Spleen (tissue), 11 donors: ENCODE results near the gene SGIP1. TPM values are rescaled to one million over a fixed set of nuclear protein-coding genes. Genes with fewer than 3 reads are reported as not detected.
A peak's percentile ranks its signal among the peaks of the same experiment; 100 is the strongest.

ENCODE experiments used
- DNase-seq: peaks from one replicate; pipeline ENCODE4 v3.0.0-alpha.2; 2020
- H3K27ac ChIP-seq, 8 donors: fragments of 200-600 bp; sonication (generic) in 7 of 8; 1 replicate in 4 of 8; 2 replicates in 4 of 8; pipeline versions ENCODE4 v1.5.0 to v1.8.0; 2016 to 2021; ENCODE audit warnings: inconsistent platforms in 4 of 8, mild to moderate bottlenecking in 4 of 8, moderate library complexity in 1 of 8
- H3K27me3 ChIP-seq, 7 donors: fragments of 200-600 bp; sonication (generic) in 6 of 7; replicated peaks in 1 of 7; 1 replicate in 4 of 7; 2 replicates in 3 of 7; pipeline versions ENCODE4 v1.5.0 to v1.8.0; 2016 to 2021; ENCODE audit warnings: inconsistent platforms in 3 of 7, mild to moderate bottlenecking in 1 of 7
- H3K36me3 ChIP-seq, 6 donors: fragments of 200-600 bp; sonication (generic) in 5 of 6; 1 replicate in 4 of 6; 2 replicates in 2 of 6; pipeline versions ENCODE4 v1.5.0 to v1.8.0; 2016 to 2021; ENCODE audit warnings: inconsistent platforms in 2 of 6
- H3K4me1 ChIP-seq, 6 donors: fragments of 200-600 bp; sonication (generic) in 5 of 6; 1 replicate in 3 of 6; 2 replicates in 3 of 6; pipeline versions ENCODE4 v1.5.0 to v1.8.0; 2016 to 2021; ENCODE audit warnings: inconsistent platforms in 3 of 6
- H3K4me3 ChIP-seq, 8 donors: fragments of 200-600 bp; sonication (generic) in 7 of 8; 1 replicate in 4 of 8; 2 replicates in 4 of 8; pipeline versions ENCODE4 v1.5.0 to v1.8.0; 2016 to 2021; ENCODE audit warnings: inconsistent platforms in 4 of 8, mild to moderate bottlenecking in 4 of 8, moderate library complexity in 2 of 8
- H3K9me3 ChIP-seq, 8 donors: fragments of 200-600 bp; sonication (generic) in 7 of 8; 1 replicate in 4 of 8; 2 replicates in 4 of 8; pipeline versions ENCODE4 v1.5.0 to v1.8.0; 2016 to 2021; ENCODE audit warnings: inconsistent platforms in 4 of 8
- POLR2A ChIP-seq, 3 donors: fragments of 450-650 bp; IDR thresholded peaks; one replicate each; pipeline ENCODE4 v1.5.1; 2017; ENCODE audit warnings: antibody characterized with exemption in 3 of 3, mild to moderate bottlenecking in 1 of 3
- POLR2AphosphoS5 ChIP-seq, 3 donors: sonication (generic); formaldehyde crosslinking; IDR thresholded peaks; one replicate each; pipeline ENCODE4 v1.5.1; 2017; ENCODE audit warnings: antibody characterized with exemption in 3 of 3
- WGBS, 5 donors: extraction: QIAGEN DNeasy Blood & Tissue Kit in 3 of 5; methylation state at CpG; one replicate each; pipeline versions ENCODE4 v1.1.5 to v1.1.7; 2013 to 2018; 5-methylcytosine and 5-hydroxymethylcytosine counted together
- intact Hi-C: fragments of 100-400 bp; cut with DNase I; formaldehyde crosslinking; loops from one replicate; pipeline ENCODE4 v1.15.0; 2023; ENCODE audit warnings: low total_unique reads
- polyA plus RNA-seq, 3 donors: library from polyadenylated mRNA; stranded (reverse); fragments of 200-250 nt; gene quantifications; one replicate each; pipeline ENCODE4 v1.2.1, GENCODE V29; 2013
- total RNA-seq, 7 donors: library from RNA; depleted of rRNA in 3 of 7; stranded (reverse); fragments of >200 nt in 3 of 7; fragmentation: NEBNext Ultra II Directional in 4 of 7; extraction: Animal tissue kit (Norgen Biotek cat#: 25700) in 4 of 7; gene quantifications; one replicate each; pipeline versions ENCODE4 v1.1.0 to v1.2.1, GENCODE V29; 2016 to 2021
- TF ChIP-seq, protein P1 (sequence below), 11 experiments: fragments of 200-600 bp in 7 of 11; fragments of 450-650 bp in 4 of 11; sonication (generic) in 4 of 11; IDR thresholded peaks in 8 of 11; conservative IDR thresholded peaks in 3 of 11; 1 replicate in 7 of 11; 2 replicates in 4 of 11; pipeline versions ENCODE4 v1.4.0 to v1.8.0; 2016 to 2021; ENCODE audit warnings: antibody characterized with exemption in 11 of 11, inconsistent platforms in 4 of 11, mild to moderate bottlenecking in 1 of 11
- donor health status: healthy with polysubstance abuse.
- donor health status: DM: no; HTN: no; CAD: no; lungs with moderate emphysema.
- donor health status: DM: no; HTN: no; CAD: no.
- donor health status: Bipolar disorder and iron deficiency.
- donor health status: healthy.
- donor health status: DM: no; HTN: no; CAD: no.
- donor health status: DM: yes; HTN: yes; CAD: no.

Gene SGIP1
- total and polyA plus RNA-seq, 10 donors: 0.13 to 1.6 (median 0.74) TPM; not detected in 2

GRCh38 chr1:66532214-66532613, 1.7 kb upstream of the SGIP1 start:
- H3K27me3 ChIP-seq: peaks cover 0 to 45% (median 21%) of the 10 kb centered on the region in 7 donors
- DNase-seq: no peak
- H3K4me3 ChIP-seq: no peak overlapping the region
- no peak overlapping the region for H3K27ac ChIP-seq
- H3K4me1 ChIP-seq: peaks cover 0 to 22% (median 13%) of the 10 kb centered on the region in 6 donors
- 74 to 82% (median 79%) methylated on average over 1 of the region's 1 CpG for whole genome bisulfite sequencing, 5 donors
- intact Hi-C loops: no loop called here
- no peaks in the 10 kb centered on the region for H3K9me3 ChIP-seq
- no peaks in the 10 kb centered on the region for H3K36me3 ChIP-seq
- TF ChIP-seq POLR2A (IDR thresholded peaks at IDR 0.05) (no peak), POLR2AphosphoS5 (IDR thresholded peaks at IDR 0.05) (no peak)
- TF ChIP-seq, protein P1, sequence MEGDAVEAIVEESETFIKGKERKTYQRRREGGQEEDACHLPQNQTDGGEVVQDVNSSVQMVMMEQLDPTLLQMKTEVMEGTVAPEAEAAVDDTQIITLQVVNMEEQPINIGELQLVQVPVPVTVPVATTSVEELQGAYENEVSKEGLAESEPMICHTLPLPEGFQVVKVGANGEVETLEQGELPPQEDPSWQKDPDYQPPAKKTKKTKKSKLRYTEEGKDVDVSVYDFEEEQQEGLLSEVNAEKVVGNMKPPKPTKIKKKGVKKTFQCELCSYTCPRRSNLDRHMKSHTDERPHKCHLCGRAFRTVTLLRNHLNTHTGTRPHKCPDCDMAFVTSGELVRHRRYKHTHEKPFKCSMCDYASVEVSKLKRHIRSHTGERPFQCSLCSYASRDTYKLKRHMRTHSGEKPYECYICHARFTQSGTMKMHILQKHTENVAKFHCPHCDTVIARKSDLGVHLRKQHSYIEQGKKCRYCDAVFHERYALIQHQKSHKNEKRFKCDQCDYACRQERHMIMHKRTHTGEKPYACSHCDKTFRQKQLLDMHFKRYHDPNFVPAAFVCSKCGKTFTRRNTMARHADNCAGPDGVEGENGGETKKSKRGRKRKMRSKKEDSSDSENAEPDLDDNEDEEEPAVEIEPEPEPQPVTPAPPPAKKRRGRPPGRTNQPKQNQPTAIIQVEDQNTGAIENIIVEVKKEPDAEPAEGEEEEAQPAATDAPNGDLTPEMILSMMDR (IDR thresholded peaks at IDR 0.05 in 8 of 11, conservative IDR thresholded peaks at IDR 0.05 in 3 of 11): no peak

DNA sequence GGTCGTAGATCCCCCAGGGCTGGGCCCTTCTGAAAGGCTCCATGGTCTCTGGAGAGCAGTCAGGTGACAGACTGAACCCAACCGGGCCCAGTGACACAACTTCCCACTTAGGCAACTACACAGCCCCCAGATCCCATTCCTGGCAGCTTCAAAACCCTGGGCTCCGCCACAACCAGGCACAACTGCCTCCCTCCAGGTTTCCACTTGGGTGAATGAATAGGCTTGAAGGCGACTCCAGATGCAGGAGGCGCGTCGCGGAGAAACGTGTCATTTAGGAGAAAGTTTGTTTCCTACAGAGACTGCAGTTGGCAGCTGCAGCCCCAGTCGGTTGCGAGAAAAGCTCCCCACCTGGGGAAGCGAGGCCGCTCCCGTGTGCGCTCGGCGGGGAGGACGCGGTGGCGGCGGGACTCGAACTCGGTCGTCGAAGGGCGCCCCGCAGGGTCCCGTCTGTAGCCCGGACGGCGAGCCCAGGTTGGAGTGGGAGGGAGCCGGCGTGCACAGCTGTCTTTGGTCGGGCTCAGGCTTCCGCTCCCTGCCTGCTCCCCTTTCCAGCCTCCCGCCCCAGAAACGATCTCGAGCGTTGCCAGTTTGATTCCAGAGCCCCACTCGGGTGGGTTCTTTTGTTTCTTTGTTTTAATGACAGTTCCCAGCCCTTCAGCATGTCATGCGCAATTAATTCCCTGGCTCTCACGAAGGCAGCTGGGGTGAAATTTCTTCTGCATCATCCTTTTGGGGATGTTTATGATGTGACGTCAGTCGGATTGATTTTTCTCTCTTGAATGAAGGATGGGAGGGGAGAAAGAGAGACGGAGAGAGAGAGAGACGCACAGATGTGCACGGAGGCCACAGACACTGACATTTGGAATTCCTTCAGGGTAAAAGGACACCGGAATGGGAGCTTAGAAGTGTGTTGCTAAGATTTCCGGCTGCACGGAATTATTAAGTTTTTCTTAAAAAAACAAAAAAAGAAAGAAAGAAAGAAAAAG, 862 bp upstream of the SGIP1 start:
- Histone ChIP-seq H3K9me3 (no peaks in the 10 kb centered on the region), H3K27me3 (peaks cover 0 to 45% (median 21%) of the 10 kb centered on the region in 7 donors), H3K4me3 (peak overlapping the region in 6 of 8 donors; percentile 15 to 55 (median 26)), H3K36me3 (no peaks in the 10 kb centered on the region), H3K4me1 (peaks cover 0 to 22% (median 13%) of the 10 kb centered on the region in 6 donors), H3K27ac (no peak overlapping the region)
- DNase-seq: peak; percentile 75
- WGBS, 5 donors: 3 to 5% (median 4%) methylated on average over 32 to 50 of the region's 50 CpGs
- TF ChIP-seq, protein P1 (IDR thresholded peaks at IDR 0.05 in 8 of 11, conservative IDR thresholded peaks at IDR 0.05 in 3 of 11): no peak
- TF ChIP-seq POLR2A (IDR thresholded peaks at IDR 0.05) (no peak), POLR2AphosphoS5 (IDR thresholded peaks at IDR 0.05) (no peak)
- intact Hi-C loops: no loop called here

DNA sequence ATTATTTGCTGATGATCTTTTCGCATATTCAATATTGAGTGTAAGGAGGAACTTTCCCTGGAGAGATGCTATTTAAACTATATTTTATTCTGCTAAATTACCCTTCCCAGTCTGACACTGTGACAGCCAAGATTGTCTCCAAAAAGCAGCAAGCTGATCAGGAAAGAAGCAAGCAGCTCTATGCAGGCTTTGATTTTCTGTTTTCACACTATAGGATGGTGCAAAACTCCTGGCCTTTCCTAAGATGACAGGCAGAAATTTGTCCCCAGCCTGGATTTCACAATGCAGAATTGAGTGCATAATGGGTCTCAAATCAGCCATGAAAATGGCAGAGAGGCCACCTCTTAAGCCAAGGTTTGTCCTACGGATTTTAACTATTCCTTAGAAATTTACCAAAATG, 1.1 kb downstream of the SGIP1 start:
- intact Hi-C loops: no loop called here
- no peaks in the 10 kb centered on the region for H3K9me3 ChIP-seq
- WGBS, 5 donors: 89 to 99% (median 94%) methylated on average over 2 of the region's 2 CpGs
- H3K4me3 ChIP-seq: no peak overlapping the region
- no peak for TF ChIP-seq POLR2A (IDR thresholded peaks at IDR 0.05)
- TF ChIP-seq, protein P1 (IDR thresholded peaks at IDR 0.05 in 8 of 11, conservative IDR thresholded peaks at IDR 0.05 in 3 of 11): no peak
- no peak for TF ChIP-seq POLR2AphosphoS5 (IDR thresholded peaks at IDR 0.05)
- no peaks in the 10 kb centered on the region for H3K36me3 ChIP-seq
- H3K27me3 ChIP-seq: peaks cover 0 to 45% (median 21%) of the 10 kb centered on the region in 7 donors
- no peak overlapping the region for H3K27ac ChIP-seq
- no peak for DNase-seq
- H3K4me1 ChIP-seq: peaks cover 0 to 22% (median 13%) of the 10 kb centered on the region in 6 donors

- Histone ChIP-seq H3K27me3 (peaks cover 0 to 41% (median 21%) of the 10 kb centered on the region in 7 donors), H3K4me3 (no peak overlapping the region), H3K27ac (no peak overlapping the region), H3K4me1 (peaks cover 0 to 22% (median 13%) of the 10 kb centered on the region in 6 donors), H3K9me3 (no peaks in the 10 kb centered on the region), H3K36me3 (no peaks in the 10 kb centered on the region)
- WGBS, 5 donors: 46 to 64% (median 55%) methylated on average over 1 of the region's 1 CpG
- intact Hi-C loops: no loop called here
- no peak for DNase-seq
- TF ChIP-seq, protein P1 (IDR thresholded peaks at IDR 0.05 in 8 of 11, conservative IDR thresholded peaks at IDR 0.05 in 3 of 11): no peak
- no peak for TF ChIP-seq POLR2AphosphoS5 (IDR thresholded peaks at IDR 0.05)
- no peak for TF ChIP-seq POLR2A (IDR thresholded peaks at IDR 0.05)
Observed at GRCh38 chr1:66535853-66536252, 1.9 kb downstream of the SGIP1 start.
